PFSK-1 (cell line): ENCODE results near the gene LRP4.

Experiments
- FOXP2 ChIP-seq: optimal IDR thresholded peaks from 2 replicates; pipeline ENCODE3; 2011; ENCODE audit warnings: borderline replicate concordance, control low read depth, inconsistent platforms; ENCODE audit not compliant: insufficient read depth; ENCODE audit errors: extremely low read length, extremely low read depth
- POLR2AphosphoS5 ChIP-seq: IDR thresholded peaks from 2 replicates; pipeline ENCODE4 v1.6.1; 2012; ENCODE audit warnings: low read depth, mild to moderate bottlenecking, control low read depth, low read length, moderate library complexity
- SIN3A ChIP-seq: IDR thresholded peaks from 2 replicates; pipeline ENCODE4 v1.6.1; 2012; ENCODE audit warnings: mild to moderate bottlenecking, low read length, moderate library complexity, borderline replicate concordance; ENCODE audit not compliant: insufficient read depth
- TAF1 ChIP-seq: IDR thresholded peaks from 2 replicates; pipeline ENCODE4 v1.6.1; 2012; ENCODE audit warnings: low read length, control low read depth, borderline replicate concordance; ENCODE audit not compliant: insufficient read depth
- TF ChIP-seq, protein P1 (sequence below), 2 experiments: IDR thresholded peaks; 2 replicates each; pipeline versions ENCODE4 v1.6.1 to v1.8.0; 2011 to 2012; ENCODE audit warnings: low read depth in 2 of 2, low read length in 2 of 2, control low read depth in 1 of 2, inconsistent platforms in 1 of 2, mild to moderate bottlenecking in 1 of 2, moderate library complexity in 1 of 2; ENCODE audit not compliant: insufficient read depth in 1 of 2

The LRP4 gene

DNA sequence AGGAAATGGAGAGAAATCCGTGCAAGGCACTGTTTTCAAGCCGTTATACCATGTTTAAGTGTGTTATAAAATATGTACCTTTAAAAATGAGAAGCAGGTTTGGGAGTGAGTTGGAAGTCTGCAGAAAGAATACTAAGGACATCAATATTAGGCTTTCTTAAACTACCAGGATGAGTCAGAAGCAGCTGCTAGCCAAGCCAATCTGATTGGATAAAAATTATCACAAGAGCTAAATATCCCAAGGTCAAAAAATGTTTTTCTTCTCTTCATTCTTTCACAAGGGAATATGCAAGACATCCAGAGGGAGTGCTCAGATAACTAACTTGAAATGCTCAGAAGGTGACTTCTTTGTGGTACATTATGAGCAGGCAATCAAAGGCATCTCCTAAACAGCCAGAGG, 53.0 kb downstream of the LRP4 start:
- TF ChIP-seq POLR2AphosphoS5 = no peak
- TF ChIP-seq TAF1 = no peak
- TF ChIP-seq SIN3A = no peak
- TF ChIP-seq FOXP2 = no peak
- TF ChIP-seq, protein P1, sequence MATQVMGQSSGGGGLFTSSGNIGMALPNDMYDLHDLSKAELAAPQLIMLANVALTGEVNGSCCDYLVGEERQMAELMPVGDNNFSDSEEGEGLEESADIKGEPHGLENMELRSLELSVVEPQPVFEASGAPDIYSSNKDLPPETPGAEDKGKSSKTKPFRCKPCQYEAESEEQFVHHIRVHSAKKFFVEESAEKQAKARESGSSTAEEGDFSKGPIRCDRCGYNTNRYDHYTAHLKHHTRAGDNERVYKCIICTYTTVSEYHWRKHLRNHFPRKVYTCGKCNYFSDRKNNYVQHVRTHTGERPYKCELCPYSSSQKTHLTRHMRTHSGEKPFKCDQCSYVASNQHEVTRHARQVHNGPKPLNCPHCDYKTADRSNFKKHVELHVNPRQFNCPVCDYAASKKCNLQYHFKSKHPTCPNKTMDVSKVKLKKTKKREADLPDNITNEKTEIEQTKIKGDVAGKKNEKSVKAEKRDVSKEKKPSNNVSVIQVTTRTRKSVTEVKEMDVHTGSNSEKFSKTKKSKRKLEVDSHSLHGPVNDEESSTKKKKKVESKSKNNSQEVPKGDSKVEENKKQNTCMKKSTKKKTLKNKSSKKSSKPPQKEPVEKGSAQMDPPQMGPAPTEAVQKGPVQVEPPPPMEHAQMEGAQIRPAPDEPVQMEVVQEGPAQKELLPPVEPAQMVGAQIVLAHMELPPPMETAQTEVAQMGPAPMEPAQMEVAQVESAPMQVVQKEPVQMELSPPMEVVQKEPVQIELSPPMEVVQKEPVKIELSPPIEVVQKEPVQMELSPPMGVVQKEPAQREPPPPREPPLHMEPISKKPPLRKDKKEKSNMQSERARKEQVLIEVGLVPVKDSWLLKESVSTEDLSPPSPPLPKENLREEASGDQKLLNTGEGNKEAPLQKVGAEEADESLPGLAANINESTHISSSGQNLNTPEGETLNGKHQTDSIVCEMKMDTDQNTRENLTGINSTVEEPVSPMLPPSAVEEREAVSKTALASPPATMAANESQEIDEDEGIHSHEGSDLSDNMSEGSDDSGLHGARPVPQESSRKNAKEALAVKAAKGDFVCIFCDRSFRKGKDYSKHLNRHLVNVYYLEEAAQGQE (IDR thresholded peaks at IDR 0.05; ENCODE audit: insufficient read depth in 1 of 2, low read depth in 2 of 2, low read length in 2 of 2) = no peak

DNA sequence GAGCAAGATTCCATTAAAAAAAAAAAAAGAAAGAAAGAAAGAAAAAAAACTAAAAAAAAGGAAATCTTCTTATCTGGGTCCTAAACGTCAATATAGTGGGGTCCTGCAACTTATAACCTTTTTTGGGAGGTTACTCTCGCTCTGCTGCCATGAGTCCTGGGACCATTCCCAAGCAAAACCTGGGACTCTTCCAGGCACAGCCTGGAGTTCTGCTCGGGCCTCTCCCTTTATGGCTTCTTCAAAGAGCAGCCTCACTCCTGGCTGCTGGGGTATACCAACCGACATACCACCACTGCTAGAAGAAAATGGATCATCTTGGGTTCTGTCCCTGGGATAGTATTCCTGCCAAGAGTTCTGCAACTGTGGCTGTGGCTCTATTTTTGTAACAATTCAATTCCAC, 58.1 kb downstream of the LRP4 start:
- no peak for TF ChIP-seq TAF1
- TF ChIP-seq, protein P1 (IDR thresholded peaks at IDR 0.05; ENCODE audit: insufficient read depth in 1 of 2, low read depth in 2 of 2, low read length in 2 of 2) = no peak
- no peak for TF ChIP-seq POLR2AphosphoS5
- no peak for TF ChIP-seq FOXP2
- no peak for TF ChIP-seq SIN3A

DNA sequence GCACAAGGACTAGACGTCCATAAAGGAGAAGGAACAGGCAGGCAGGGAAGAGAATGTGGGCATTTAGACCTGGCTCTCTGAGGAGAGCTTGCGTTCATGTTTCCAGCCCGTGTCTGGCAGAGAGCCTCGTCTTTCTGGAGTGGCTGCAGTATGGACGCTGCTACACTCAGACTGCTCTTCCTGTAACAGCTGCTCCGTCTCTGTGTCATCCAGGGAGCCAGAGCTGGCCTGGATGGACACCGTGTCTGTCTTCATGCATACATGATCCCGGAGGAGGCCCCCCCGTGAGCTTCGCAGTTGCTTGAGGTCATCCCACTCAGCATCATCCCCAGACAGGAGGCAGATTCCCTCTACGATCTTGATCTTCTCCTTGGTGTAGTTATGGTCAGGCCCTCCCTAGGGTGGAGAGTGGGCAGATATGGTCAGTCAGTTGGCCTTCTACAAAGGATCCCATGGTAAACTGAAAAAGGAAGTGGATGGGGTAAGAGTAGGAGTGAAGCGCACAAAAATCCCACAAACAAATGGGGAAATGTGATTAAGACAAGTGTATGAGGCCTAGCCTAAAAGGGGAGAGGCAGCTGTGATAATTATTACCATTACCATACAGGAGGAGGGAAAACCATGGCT, 59.3 kb downstream of the LRP4 start:
- no peak for TF ChIP-seq POLR2AphosphoS5
- TF ChIP-seq SIN3A = no peak
- TF ChIP-seq FOXP2 = no peak
- TF ChIP-seq TAF1 = no peak
- TF ChIP-seq, protein P1 (IDR thresholded peaks at IDR 0.05; ENCODE audit: insufficient read depth in 1 of 2, low read depth in 2 of 2, low read length in 2 of 2) = no peak

DNA sequence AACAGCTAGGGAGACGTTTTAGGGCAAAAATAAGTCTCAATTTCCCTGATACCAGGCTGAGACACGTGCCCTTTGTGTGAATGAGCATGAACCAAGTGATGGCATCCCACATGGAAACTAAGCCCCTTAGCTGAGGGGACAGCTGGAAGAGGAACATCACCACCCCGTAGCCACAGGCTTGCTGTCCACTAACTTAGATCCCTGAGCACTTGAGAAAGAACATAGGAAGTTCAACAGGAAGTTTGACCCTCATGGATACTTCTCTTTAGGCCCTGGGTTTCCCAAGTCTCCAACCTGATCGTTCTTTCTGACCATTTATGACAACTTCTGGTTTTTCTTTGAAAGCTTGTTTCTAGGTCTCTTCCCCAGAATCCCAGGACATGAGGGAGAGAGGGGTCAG, 60.7 kb downstream of the LRP4 start:
- TF ChIP-seq FOXP2 = no peak
- TF ChIP-seq POLR2AphosphoS5 = no peak
- no peak for TF ChIP-seq TAF1
- TF ChIP-seq, protein P1 (IDR thresholded peaks at IDR 0.05; ENCODE audit: insufficient read depth in 1 of 2, low read depth in 2 of 2, low read length in 2 of 2) = no peak
- no peak for TF ChIP-seq SIN3A
